GM12875 (cell line): Measurements from ENCODE around the gene PLCB3.
A peak's percentile ranks its signal among the peaks of the same experiment; 100 is the strongest.

ENCODE experiments used
- H3K4me3 ChIP-seq: one replicate; pipeline ENCODE4 v1.5.1; 2011; ENCODE audit warnings: low read depth, low read length, control low read depth
- CTCF ChIP-seq: IDR thresholded peaks from 2 replicates; pipeline ENCODE4 v1.5.1; 2011; ENCODE audit warnings: low read depth, mild to moderate bottlenecking, control low read depth, inconsistent platforms, low read length, moderate library complexity, borderline replicate concordance; ENCODE audit not compliant: insufficient read depth

PLCB3 gene

GRCh38 chr11:64222651-64223000 lies 28.7 kb upstream of the PLCB3 start:
- TF ChIP-seq CTCF, result no peak
- H3K4me3 ChIP-seq, result no peak overlapping the region

- no peak for TF ChIP-seq CTCF
- H3K4me3 ChIP-seq, result no peak overlapping the region
Observed at GRCh38 chr11:64223001-64223651, 28.2 kb upstream of the PLCB3 start.

- TF ChIP-seq CTCF, result no peak
- H3K4me3 ChIP-seq, result no peak overlapping the region
Observed at GRCh38 chr11:64224151-64224890, 27.0 kb upstream of the PLCB3 start.

GRCh38 chr11:64224891-64225607 lies 26.3 kb upstream of the PLCB3 start:
- H3K4me3 ChIP-seq, result peak overlapping the region; percentile 55
- no peak for TF ChIP-seq CTCF

- peak within 1 kb of the TSS; percentile 55 for H3K4me3 ChIP-seq
- peak; percentile 44; the same call in 1 of the 2 replicates for TF ChIP-seq CTCF
Observed at GRCh38 chr11:64225608-64226506, 25.5 kb upstream of the PLCB3 start, which contains the start of the genes NUDT22 and TRPT1. TSS of gene NUDT22 (plus strand) at chr11:64226274. CDS start at chr11:64226653, 379 bp downstream. TSS of gene TRPT1 (minus strand) at chr11:64226186. CDS start at chr11:64225860, 326 bp downstream.

GRCh38 chr11:64226507-64227051 lies 24.8 kb upstream of the PLCB3 start:
- TF ChIP-seq CTCF, result no peak
- H3K4me3 ChIP-seq, result peak overlapping the region; percentile 55
